H9 (cell line): ENCODE measurements around the gene MMP25. TPM values are rescaled to one million over a fixed set of nuclear protein-coding genes. Genes with fewer than 3 reads are reported as not detected.

Source experiments
- DNase-seq: peaks from one replicate; pipeline ENCODE4 v3.0.0-alpha.2; 2017
- H2AFZ ChIP-seq: one replicate; pipeline ENCODE4 v1.6.1; 2013; ENCODE audit warnings: mild to moderate bottlenecking, low read length, control low read depth, moderate library complexity
- H2AK5ac ChIP-seq: 2 replicates; pipeline ENCODE4 v1.6.1; 2013; ENCODE audit warnings: low read length, control low read depth, mixed read lengths; ENCODE audit not compliant: insufficient read length
- H2BK120ac ChIP-seq: one replicate; pipeline ENCODE4 v1.6.1; 2013; ENCODE audit warnings: low read depth, mild to moderate bottlenecking, low read length, control low read depth, inconsistent platforms; ENCODE audit not compliant: poor library complexity, severe bottlenecking
- H2BK12ac ChIP-seq: 2 replicates; pipeline ENCODE4 v1.6.1; 2013; ENCODE audit warnings: low read length, control low read depth, mixed read lengths, low read depth; ENCODE audit not compliant: insufficient read length
- H2BK15ac ChIP-seq: 2 replicates; pipeline ENCODE4 v1.6.1; 2013; ENCODE audit warnings: low read depth, low read length, control low read depth
- H2BK20ac ChIP-seq: one replicate; pipeline ENCODE4 v1.6.1; 2013; ENCODE audit warnings: low read depth, mild to moderate bottlenecking, low read length, control low read depth, inconsistent platforms; ENCODE audit not compliant: poor library complexity, severe bottlenecking
- H2BK5ac ChIP-seq: 2 replicates; pipeline ENCODE4 v1.6.1; 2013; ENCODE audit warnings: low read length, control low read depth, mixed read lengths; ENCODE audit not compliant: insufficient read length
- H3K14ac ChIP-seq: 2 replicates; pipeline ENCODE4 v1.6.1; 2013; ENCODE audit warnings: low read length, control low read depth; ENCODE audit not compliant: insufficient read depth
- H3K18ac ChIP-seq: 2 replicates; pipeline ENCODE4 v1.6.1; 2013; ENCODE audit warnings: low read depth, mild to moderate bottlenecking, mixed read lengths, low read length, control low read depth; ENCODE audit not compliant: insufficient read length
- H3K23ac ChIP-seq: 2 replicates; pipeline ENCODE4 v1.6.1; 2013; ENCODE audit warnings: low read length, control low read depth, mixed read lengths, low read depth; ENCODE audit not compliant: insufficient read length
- H3K23me2 ChIP-seq: 2 replicates; pipeline ENCODE4 v1.6.1; 2013; ENCODE audit warnings: low read depth, mild to moderate bottlenecking, mixed read lengths, low read length, control low read depth; ENCODE audit not compliant: insufficient read length, poor library complexity, severe bottlenecking
- H3K27ac ChIP-seq: 2 replicates; pipeline ENCODE4 v1.5.1; 2013; ENCODE audit warnings: low read length, control low read depth, mixed read lengths, low read depth; ENCODE audit not compliant: insufficient read length
- H3K27me3 ChIP-seq: 2 replicates; pipeline ENCODE4 v1.6.1; 2013; ENCODE audit warnings: low read length, control low read depth, inconsistent platforms; ENCODE audit not compliant: insufficient read depth
- H3K4ac ChIP-seq: 2 replicates; pipeline ENCODE4 v1.6.1; 2013; ENCODE audit warnings: low read depth, mild to moderate bottlenecking, control low read depth, inconsistent platforms, low read length, moderate library complexity
- H3K4me1 ChIP-seq: 2 replicates; pipeline ENCODE4 v1.6.1; 2013; ENCODE audit warnings: low read length, control low read depth, inconsistent platforms; ENCODE audit not compliant: insufficient read depth
- H3K4me2 ChIP-seq: 2 replicates; pipeline ENCODE4 v1.6.1; 2013; ENCODE audit warnings: low read length, control low read depth, mixed read lengths; ENCODE audit not compliant: insufficient read length, insufficient read depth
- H3K56ac ChIP-seq: 2 replicates; pipeline ENCODE4 v1.6.1; 2013; ENCODE audit warnings: low read depth, mild to moderate bottlenecking, mixed read lengths, low read length, control low read depth; ENCODE audit not compliant: insufficient read length
- H3K79me1 ChIP-seq: 2 replicates; pipeline ENCODE4 v1.6.1; 2013; ENCODE audit warnings: low read depth, mild to moderate bottlenecking, moderate library complexity, low read length, control low read depth, inconsistent platforms; ENCODE audit not compliant: insufficient read depth, poor library complexity, severe bottlenecking
- H3K79me2 ChIP-seq: 2 replicates; pipeline ENCODE4 v1.6.1; 2013; ENCODE audit warnings: low read length, control low read depth, inconsistent platforms; ENCODE audit not compliant: insufficient read depth
- H3K9ac ChIP-seq: 2 replicates; pipeline ENCODE4 v1.6.1; 2013; ENCODE audit warnings: low read length, control low read depth, mixed read lengths; ENCODE audit not compliant: insufficient read length; ENCODE audit errors: extremely low read depth
- H3K9me3 ChIP-seq: one replicate; pipeline ENCODE4 v1.6.1; 2013; ENCODE audit warnings: low read depth, low read length, inconsistent platforms; ENCODE audit not compliant: control insufficient read depth
- H3T11ph ChIP-seq: one replicate; pipeline ENCODE4 v1.6.1; 2013; ENCODE audit warnings: mild to moderate bottlenecking, low read length, control low read depth, inconsistent platforms
- H4K20me1 ChIP-seq: one replicate; pipeline ENCODE4 v1.6.1; 2013; ENCODE audit not compliant: control insufficient read depth, insufficient read length, insufficient read depth
- H4K5ac ChIP-seq: 2 replicates; pipeline ENCODE4 v1.6.1; 2013; ENCODE audit warnings: low read depth, mild to moderate bottlenecking, mixed read lengths, low read length, control low read depth; ENCODE audit not compliant: insufficient read length
- H4K8ac ChIP-seq: replicated peaks from 2 replicates; pipeline ENCODE4 v1.6.1; 2013; ENCODE audit warnings: low read length, control low read depth, mixed read lengths, low read depth; ENCODE audit not compliant: insufficient read length
- H4K91ac ChIP-seq: 2 replicates; pipeline ENCODE4 v1.6.1; 2013; ENCODE audit warnings: low read depth, mild to moderate bottlenecking, moderate library complexity, mixed read lengths, low read length, control low read depth; ENCODE audit not compliant: insufficient read length
- H3K27ac Mint-ChIP-seq, 3 experiments: 2 replicates in 2 of 3; 3 replicates in 1 of 3; pipeline ENCODE4 v1.8.0; 2020 to 2021; ENCODE audit warnings: mixed read lengths in 3 of 3, mild to moderate bottlenecking in 1 of 3, moderate library complexity in 1 of 3
- H3K27me3 Mint-ChIP-seq: 2 replicates; pipeline ENCODE4 v1.8.0; 2021; ENCODE audit warnings: low read depth, mild to moderate bottlenecking, moderate library complexity, mixed read lengths
- H3K36me3 Mint-ChIP-seq, 3 experiments: 2 replicates in 2 of 3; 3 replicates in 1 of 3; pipeline ENCODE4 v1.8.0; 2020 to 2021; ENCODE audit warnings: low read depth in 3 of 3, mixed read lengths in 3 of 3; ENCODE audit not compliant: insufficient read depth in 1 of 3
- H3K4me1 Mint-ChIP-seq, 2 experiments: 2 replicates each; pipeline ENCODE4 v1.8.0; 2020; ENCODE audit warnings: mixed read lengths in 2 of 2
- H3K4me3 Mint-ChIP-seq, 2 experiments: 2 replicates in 1 of 2; 3 replicates in 1 of 2; pipeline ENCODE4 v1.8.0; 2020 to 2021; ENCODE audit warnings: mild to moderate bottlenecking in 2 of 2, mixed read lengths in 2 of 2, moderate library complexity in 1 of 2
- H3K9me3 Mint-ChIP-seq, 2 experiments: 2 replicates in 1 of 2; 3 replicates in 1 of 2; pipeline ENCODE4 v1.8.0; 2020; ENCODE audit warnings: mild to moderate bottlenecking in 2 of 2, mixed read lengths in 2 of 2, moderate library complexity in 1 of 2
- CTCF ChIP-seq: fragments of 200-600 bp; sonication (generic); conservative IDR thresholded peaks from 3 replicates; pipeline ENCODE4 v1.8.0; 2021; ENCODE audit warnings: antibody characterized with exemption, mild to moderate bottlenecking
- WGBS: extraction: QIAGEN DNeasy Blood & Tissue Kit; methylation state at CpG from one replicate; pipeline ENCODE4 v1.1.7; 2013; ENCODE audit warnings: missing lambda C conversion rate, low lambda C conversion rate, mixed read lengths; ENCODE audit not compliant: insufficient read length; ENCODE audit errors: extremely low coverage; 5-methylcytosine and 5-hydroxymethylcytosine counted together
- total RNA-seq: library from RNA; stranded (reverse); gene quantifications from 2 replicates; pipeline ENCODE4 v1.2.1, GENCODE V29; 2021

MMP25 gene
- total RNA-seq, 1 experiment from 2014 or later = 13.5 TPM

- peaks cover 46% of the 10 kb centered on the region for H3K27me3 Mint-ChIP-seq
These were observed 4.0 kb upstream of the MMP25 start for GRCh38 chr16:3042376-3042775.

More at GRCh38 chr16:3042376-3042775, 4.0 kb upstream of the MMP25 start:
- TF ChIP-seq CTCF = no peak
- Histone ChIP-seq H3K27ac (no peak overlapping the region), H3K27me3 (no peaks in the 10 kb centered on the region), H3K23ac (no peak overlapping the region), H4K91ac (no peak overlapping the region), H3K4ac (no peak overlapping the region), H3K23me2 (peaks cover 18% of the 10 kb centered on the region), H3K9ac (no peak overlapping the region), H2BK20ac (no peak overlapping the region), H3K79me1 (no peaks in the 10 kb centered on the region), H2AFZ (no peak overlapping the region), H3K4me2 (no peak overlapping the region), H3K79me2 (no peaks in the 10 kb centered on the region), H2AK5ac (no peak overlapping the region), H3K14ac (no peak overlapping the region), H4K8ac (no peak overlapping the region), H3T11ph (no peak overlapping the region), H2BK120ac (no peak overlapping the region), H2BK12ac (no peak overlapping the region), H3K9me3 (no peaks in the 10 kb centered on the region), H2BK5ac (no peak overlapping the region), H3K56ac (no peak overlapping the region), H4K5ac (no peak overlapping the region), H4K20me1 (no peaks in the 10 kb centered on the region), H3K4me1 (no peaks in the 10 kb centered on the region; the same call in 1 of the 2 replicates), H3K18ac (no peak overlapping the region), H2BK15ac (no peak overlapping the region)
- Mint-ChIP-seq H3K36me3 (peaks cover 0 to 8% (median 4%) of the 10 kb centered on the region in 3 experiments; a peak in 2 of 7 replicates), H3K4me3 (no peak overlapping the region), H3K9me3 (peaks cover 0 to 3% of the 10 kb centered on the region in 2 experiments; a peak in 2 of 5 replicates), H3K27ac (no peak overlapping the region; a peak in 1 of 7 replicates), H3K4me1 (peaks cover 14 to 23% of the 10 kb centered on the region in 2 experiments)
- WGBS = no CpG with 5 or more reads among the region's 3 CpGs
- no peak for DNase-seq
